Measurements from ENCODE around the gene PPFIBP2. TPM values are rescaled to one million over a fixed set of nuclear protein-coding genes. Genes with fewer than 3 reads are reported as not detected.

Gene PPFIBP2
- total and polyA plus RNA-seq, 2 of the 13 experiments (the other 11 are each of a cell fraction or from before 2014, with no cell fraction given), result 15.0 to 52.5 TPM

GRCh38 chr11:7473717-7474116 lies 40.1 kb upstream of the PPFIBP2 start:
- WGBS (ENCODE audit: low lambda C conversion rate), result no CpG with 5 or more reads among the region's 1 CpG
- CTCF ChIA-PET (ENCODE audit: low intra/inter-chr PET ratio, low total read pairs), result no interaction called here
- ATAC-seq (no peak), FAIRE-seq (no peak), DNase-seq (ENCODE audit: low spot score) (no peak)
- TF ChIP-seq SRY (CRISPR knock-in tag; IDR thresholded peaks at IDR 0.05) (no peak), AHDC1 (CRISPR knock-in tag; IDR thresholded peaks at IDR 0.05; ENCODE audit: borderline replicate concordance) (no peak), ZNF704 (CRISPR knock-in tag; IDR thresholded peaks at IDR 0.05; ENCODE audit: borderline replicate concordance) (no peak), ZNF777 (CRISPR knock-in tag; IDR thresholded peaks at IDR 0.05) (no peak), ONECUT2 (CRISPR knock-in tag; IDR thresholded peaks at IDR 0.05) (no peak), MATR3 (CRISPR knock-in tag; IDR thresholded peaks at IDR 0.05) (no peak), TBX3 (IDR thresholded peaks at IDR 0.05; ENCODE audit: borderline replicate concordance) (no peak), ZNF850 (CRISPR knock-in tag; conservative IDR thresholded peaks at IDR 0.05) (no peak), U2AF1 (optimal IDR thresholded peaks at IDR 0.05; ENCODE audit: low read depth, low read length) (no peak), PRDM15 (CRISPR knock-in tag; IDR thresholded peaks at IDR 0.05) (no peak), ZNF670 (CRISPR knock-in tag; IDR thresholded peaks at IDR 0.05; ENCODE audit: borderline replicate concordance) (no peak), TOPORS (CRISPR knock-in tag; IDR thresholded peaks at IDR 0.05) (no peak), ATF4 (CRISPR knock-in tag; IDR thresholded peaks at IDR 0.05) (no peak)
- Histone ChIP-seq H3K36me3 (replicated peaks in 1 of 2; ENCODE audit: control insufficient read depth in 1 of 2, insufficient read depth in 2 of 2, low read length in 2 of 2) (no peaks in the 10 kb centered on the region), H3K9ac (ENCODE audit: insufficient read depth, low read depth, low read length) (no peak overlapping the region), H3K4me3 (replicated peaks in 1 of 3; ENCODE audit: insufficient read depth in 1 of 3, low read depth in 2 of 3, low read length in 3 of 3) (no peak overlapping the region), H3K27ac (ENCODE audit: extremely low read length, insufficient read depth, low read length) (no peak overlapping the region), H4K20me1 (ENCODE audit: insufficient read depth, low read length) (no peaks in the 10 kb centered on the region), H3K9me3 (ENCODE audit: low read length) (no peaks in the 10 kb centered on the region), H3K4me1 (ENCODE audit: insufficient read depth, low read length) (no peaks in the 10 kb centered on the region), H3K79me2 (ENCODE audit: insufficient read depth, low read length) (no peaks in the 10 kb centered on the region), H3K27me3 (ENCODE audit: control insufficient read depth in 1 of 2, insufficient read depth in 2 of 2, low read length in 2 of 2) (peaks cover 0 to 2% of the 10 kb centered on the region in 2 experiments; a peak in 1 of 5 replicates), H3K4me2 (ENCODE audit: low read depth, low read length) (no peak overlapping the region), H2AFZ (ENCODE audit: low read length) (no peak overlapping the region)
- no TSS peak for BruUV-seq (replicated peaks)
- intact Hi-C loops (cut with micrococcal nuclease; ENCODE audit: unreplicated experiment) (no loop called here), in situ Hi-C loops (cut with HindIII; ENCODE audit: extremely low pct_ligation_motif_present, low pct_unique_long_range_greater_than_20kb) (no loop called here)
- POLR2A ChIA-PET, result no interaction called here
